CD14-positive monocyte (primary cell): ENCODE measurements around the gene DHRS7B. TPM values are rescaled to one million over a fixed set of nuclear protein-coding genes. Genes with fewer than 3 reads are reported as not detected.

Experiments used
- DNase-seq, 3 donors: peaks; one replicate each; pipeline ENCODE4 v3.0.0-alpha.2; 2011 to 2022
- H2AFZ ChIP-seq: 2 replicates; pipeline ENCODE4 v1.6.0; 2012; ENCODE audit warnings: mild to moderate bottlenecking, low read depth, low read length, inconsistent platforms; ENCODE audit not compliant: insufficient read depth, poor library complexity, severe bottlenecking
- H3K27ac ChIP-seq, 2 donors: 1 replicate in 1 of 2; 2 replicates in 1 of 2; pipeline ENCODE4 v1.5.1; 2012 to 2013; ENCODE audit warnings: low read length in 2 of 2, control low read depth in 1 of 2, inconsistent platforms in 1 of 2, low read depth in 1 of 2, mild to moderate bottlenecking in 1 of 2
- H3K27me3 ChIP-seq, 2 donors: one replicate each; pipeline versions ENCODE4 v1.6.0 to v1.6.1; 2011 to 2013; ENCODE audit warnings: low read length in 2 of 2; ENCODE audit not compliant: control insufficient read depth in 2 of 2, insufficient read depth in 2 of 2
- H3K36me3 ChIP-seq, 2 donors: replicated peaks in 1 of 2; 1 replicate in 1 of 2; 2 replicates in 1 of 2; pipeline versions ENCODE4 v1.5.1 to v1.6.1; 2012 to 2013; ENCODE audit warnings: low read length in 2 of 2, control low read depth in 1 of 2, inconsistent platforms in 1 of 2, mild to moderate bottlenecking in 1 of 2; ENCODE audit not compliant: insufficient read depth in 2 of 2, control insufficient read depth in 1 of 2
- H3K4me1 ChIP-seq, 2 donors: 1 replicate in 1 of 2; 2 replicates in 1 of 2; pipeline versions ENCODE4 v1.5.1 to v1.6.1; 2012 to 2013; ENCODE audit warnings: low read length in 2 of 2, control low read depth in 1 of 2, inconsistent platforms in 1 of 2, mild to moderate bottlenecking in 1 of 2, moderate library complexity in 1 of 2; ENCODE audit not compliant: insufficient read depth in 2 of 2, control insufficient read depth in 1 of 2
- H3K4me2 ChIP-seq: replicated peaks from 2 replicates; pipeline ENCODE3; 2012; ENCODE audit warnings: low read length, moderate library complexity, mild to moderate bottlenecking; ENCODE audit not compliant: poor library complexity, severe bottlenecking; ENCODE audit errors: extremely low read depth
- H3K4me3 ChIP-seq, 3 experiments: fragments of 200-600 bp in 1 of 3; sonication (generic) in 1 of 3; replicated peaks in 1 of 3; 1 replicate in 2 of 3; 2 replicates in 1 of 3; pipeline ENCODE4 v1.5.1; 2011 to 2013; ENCODE audit warnings: low read length in 3 of 3, mild to moderate bottlenecking in 3 of 3, control low read depth in 2 of 3, low read depth in 2 of 3, inconsistent platforms in 1 of 3, moderate library complexity in 1 of 3
- H3K79me2 ChIP-seq: 2 replicates; pipeline ENCODE4 v1.6.0; 2012; ENCODE audit warnings: mild to moderate bottlenecking, control low read depth, inconsistent platforms, low read length, moderate library complexity; ENCODE audit not compliant: insufficient read depth
- H3K9ac ChIP-seq: 2 replicates; pipeline ENCODE4 v1.6.0; 2017; ENCODE audit warnings: low read length, mild to moderate bottlenecking; ENCODE audit not compliant: insufficient read depth, poor library complexity, severe bottlenecking
- H3K9me3 ChIP-seq, 2 donors: replicated peaks in 1 of 2; 1 replicate in 1 of 2; 2 replicates in 1 of 2; pipeline versions ENCODE4 v1.5.1 to v1.6.1; 2012 to 2013; ENCODE audit warnings: low read length in 2 of 2, control low read depth in 1 of 2; ENCODE audit not compliant: control insufficient read depth in 1 of 2, insufficient read depth in 1 of 2
- H4K20me1 ChIP-seq: 2 replicates; pipeline ENCODE4 v1.6.0; 2012; ENCODE audit warnings: mild to moderate bottlenecking, low read length, control low read depth, moderate library complexity; ENCODE audit not compliant: insufficient read depth
- H3K27ac Mint-ChIP-seq, 7 donors: one replicate each; pipeline ENCODE4 v1.8.0; 2020; ENCODE audit warnings: mild to moderate bottlenecking in 7 of 7, mixed read lengths in 7 of 7, moderate library complexity in 6 of 7, inconsistent platforms in 2 of 7
- H3K27me3 Mint-ChIP-seq, 3 donors: one replicate each; pipeline ENCODE4 v1.8.0; 2021 to 2022; ENCODE audit warnings: low read depth in 3 of 3, mild to moderate bottlenecking in 3 of 3, mixed read lengths in 3 of 3, moderate library complexity in 3 of 3, inconsistent platforms in 1 of 3
- H3K36me3 Mint-ChIP-seq, 2 donors: one replicate each; pipeline ENCODE4 v1.8.0; 2020; ENCODE audit warnings: mixed read lengths in 2 of 2, inconsistent platforms in 1 of 2, mild to moderate bottlenecking in 1 of 2
- H3K4me1 Mint-ChIP-seq: one replicate; pipeline ENCODE4 v1.8.0; 2020; ENCODE audit warnings: mild to moderate bottlenecking, mixed read lengths
- H3K4me3 Mint-ChIP-seq, 2 donors: one replicate each; pipeline ENCODE4 v1.8.0; 2020; ENCODE audit warnings: mild to moderate bottlenecking in 2 of 2, mixed read lengths in 2 of 2, moderate library complexity in 1 of 2
- H3K9me3 Mint-ChIP-seq, 7 donors: one replicate each; pipeline ENCODE4 v1.8.0; 2020 to 2022; ENCODE audit warnings: mixed read lengths in 7 of 7, mild to moderate bottlenecking in 6 of 7, moderate library complexity in 6 of 7, inconsistent platforms in 2 of 7
- WGBS: methylation state at CpG from one replicate; pipeline ENCODE4 v1.1.5; 2013; ENCODE audit warnings: missing lambda C conversion rate; ENCODE audit not compliant: insufficient coverage; 5-methylcytosine and 5-hydroxymethylcytosine counted together
- intact Hi-C, 2 donors: fragments of 100-400 bp; cut with micrococcal nuclease; formaldehyde crosslinking; loops; one replicate each; pipeline versions ENCODE4 v1.15.0 to v1.15.1; 2023
- polyA plus RNA-seq, 3 donors: library from polyadenylated mRNA; depleted of rRNA in 1 of 3; unstranded in 2 of 3; stranded (reverse) in 1 of 3; fragments of 300-500 nt in 2 of 3; fragments of >200 nt in 1 of 3; fragmentation: Illumina TruSeq in 2 of 3; gene quantifications; 1 replicate in 2 of 3; 2 replicates in 1 of 3; pipeline ENCODE4 v1.2.3, GENCODE V29; 2012 to 2021
- TF ChIP-seq, protein P1 (sequence below): fragments of 200-600 bp; IDR thresholded peaks from one replicate; pipeline ENCODE4 v1.8.0; 2022; ENCODE audit warnings: antibody characterized with exemption, mild to moderate bottlenecking

The DHRS7B gene
- polyA plus RNA-seq, 3 donors = 23.2 to 37.8 (median 33.9) TPM

DNA sequence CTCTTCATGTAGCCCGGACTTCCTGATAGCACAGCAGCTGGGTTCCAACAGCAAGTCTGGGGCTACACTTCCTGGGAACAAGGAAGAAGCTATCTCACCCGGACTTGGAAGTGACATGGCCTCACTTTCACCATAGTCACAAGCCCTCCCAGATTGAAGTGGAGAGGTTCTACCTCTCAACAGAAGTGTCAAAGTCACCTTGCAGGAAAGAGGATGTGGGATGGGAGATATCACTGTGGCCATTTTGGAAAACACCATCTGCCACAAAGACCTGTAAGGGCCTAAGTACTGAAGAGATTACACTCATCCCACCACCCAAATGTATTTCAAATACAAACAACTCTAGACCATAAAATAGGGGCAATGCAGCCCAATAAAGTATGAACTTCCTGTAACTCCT, 29.9 kb upstream of the DHRS7B start:
- Mint-ChIP-seq H3K4me3 (no peak overlapping the region), H3K27ac (no peak overlapping the region), H3K9me3 (no peaks in the 10 kb centered on the region), H3K4me1 (peaks cover 24% of the 10 kb centered on the region), H3K27me3 (peaks cover 5 to 12% (median 8%) of the 10 kb centered on the region in 3 donors), H3K36me3 (no peaks in the 10 kb centered on the region)
- Histone ChIP-seq H4K20me1 (no peaks in the 10 kb centered on the region), H3K9ac (no peak overlapping the region), H3K36me3 (no peaks in the 10 kb centered on the region), H2AFZ (no peak overlapping the region), H3K4me2 (no peak overlapping the region), H3K9me3 (no peaks in the 10 kb centered on the region), H3K79me2 (no peaks in the 10 kb centered on the region), H3K4me3 (no peak overlapping the region), H3K4me1 (peaks cover 19 to 22% of the 10 kb centered on the region in 2 donors), H3K27ac (no peak overlapping the region), H3K27me3 (no peaks in the 10 kb centered on the region)
- TF ChIP-seq, protein P1, sequence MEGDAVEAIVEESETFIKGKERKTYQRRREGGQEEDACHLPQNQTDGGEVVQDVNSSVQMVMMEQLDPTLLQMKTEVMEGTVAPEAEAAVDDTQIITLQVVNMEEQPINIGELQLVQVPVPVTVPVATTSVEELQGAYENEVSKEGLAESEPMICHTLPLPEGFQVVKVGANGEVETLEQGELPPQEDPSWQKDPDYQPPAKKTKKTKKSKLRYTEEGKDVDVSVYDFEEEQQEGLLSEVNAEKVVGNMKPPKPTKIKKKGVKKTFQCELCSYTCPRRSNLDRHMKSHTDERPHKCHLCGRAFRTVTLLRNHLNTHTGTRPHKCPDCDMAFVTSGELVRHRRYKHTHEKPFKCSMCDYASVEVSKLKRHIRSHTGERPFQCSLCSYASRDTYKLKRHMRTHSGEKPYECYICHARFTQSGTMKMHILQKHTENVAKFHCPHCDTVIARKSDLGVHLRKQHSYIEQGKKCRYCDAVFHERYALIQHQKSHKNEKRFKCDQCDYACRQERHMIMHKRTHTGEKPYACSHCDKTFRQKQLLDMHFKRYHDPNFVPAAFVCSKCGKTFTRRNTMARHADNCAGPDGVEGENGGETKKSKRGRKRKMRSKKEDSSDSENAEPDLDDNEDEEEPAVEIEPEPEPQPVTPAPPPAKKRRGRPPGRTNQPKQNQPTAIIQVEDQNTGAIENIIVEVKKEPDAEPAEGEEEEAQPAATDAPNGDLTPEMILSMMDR = no peak
- WGBS = 100% methylated on average over 1 of the region's 2 CpGs
- intact Hi-C loops = no loop called here
- DNase-seq = no peak

DNA sequence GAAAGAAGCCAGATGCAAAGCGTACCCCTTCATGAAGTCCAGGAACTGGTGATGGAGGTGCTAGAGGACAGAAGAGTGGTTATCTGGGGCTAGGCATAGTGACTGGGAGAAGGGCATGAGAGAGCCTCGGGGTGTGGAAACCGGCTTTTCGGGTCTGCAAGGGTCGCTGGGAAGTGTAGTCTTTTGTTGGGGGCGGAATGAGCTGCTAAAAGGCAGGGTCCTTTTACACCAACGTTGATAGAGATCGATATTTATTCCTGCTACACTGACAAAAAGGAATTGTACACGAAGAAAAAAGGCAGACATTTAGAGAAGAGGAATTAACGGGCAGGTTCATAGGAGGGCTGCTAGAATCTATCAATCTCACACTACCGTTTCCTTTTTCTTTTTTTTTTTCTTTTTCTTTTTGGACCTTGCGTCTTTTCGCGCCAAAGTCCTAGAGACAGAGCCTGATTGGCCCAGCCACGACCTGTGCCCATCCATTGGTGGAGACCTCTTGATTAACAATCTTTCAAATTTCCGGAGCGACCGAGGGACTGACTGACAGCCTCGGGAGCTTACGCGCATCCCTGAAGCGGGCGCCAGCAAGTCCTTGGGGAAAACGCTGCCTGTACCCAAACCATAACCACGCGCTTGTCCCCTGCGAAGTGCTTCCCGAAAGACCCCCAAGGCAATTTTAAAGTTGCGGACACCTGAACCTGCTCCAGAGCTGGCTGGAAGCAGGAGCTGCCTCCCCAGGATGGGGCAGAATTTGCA, 27.7 kb upstream of the DHRS7B start:
- Histone ChIP-seq H3K36me3 (no peaks in the 10 kb centered on the region), H2AFZ (peak overlapping the region; percentile 69), H3K4me2 (peak overlapping the region; percentile 84), H3K27ac (no peak overlapping the region), H3K9me3 (no peaks in the 10 kb centered on the region), H3K4me1 (peaks cover 19 to 22% of the 10 kb centered on the region in 2 donors), H3K4me3 (peak overlapping the region; percentile 38 to 72 (median 49)), H4K20me1 (no peaks in the 10 kb centered on the region), H3K79me2 (no peaks in the 10 kb centered on the region), H3K27me3 (no peaks in the 10 kb centered on the region), H3K9ac (peak overlapping the region; percentile 43)
- H3K27ac Mint-ChIP-seq = peak overlapping the region in 4 of 7 donors; percentile 7 to 57 (median 38)
- WGBS = 0% methylated on average over 18 of the region's 29 CpGs
- intact Hi-C loops = no loop called here
- H3K4me1 Mint-ChIP-seq = peaks cover 24% of the 10 kb centered on the region
- DNase-seq = peak in 2 of 3 donors; percentile 22 to 36
- no peaks in the 10 kb centered on the region for H3K9me3 Mint-ChIP-seq
- TF ChIP-seq, protein P1 = no peak
- H3K27me3 Mint-ChIP-seq = peaks cover 4 to 11% (median 10%) of the 10 kb centered on the region in 3 donors
- no peaks in the 10 kb centered on the region for H3K36me3 Mint-ChIP-seq
- H3K4me3 Mint-ChIP-seq = peak overlapping the region; percentile 88 to 94
